ENCODE measurements around the gene ACP6.

DNA sequence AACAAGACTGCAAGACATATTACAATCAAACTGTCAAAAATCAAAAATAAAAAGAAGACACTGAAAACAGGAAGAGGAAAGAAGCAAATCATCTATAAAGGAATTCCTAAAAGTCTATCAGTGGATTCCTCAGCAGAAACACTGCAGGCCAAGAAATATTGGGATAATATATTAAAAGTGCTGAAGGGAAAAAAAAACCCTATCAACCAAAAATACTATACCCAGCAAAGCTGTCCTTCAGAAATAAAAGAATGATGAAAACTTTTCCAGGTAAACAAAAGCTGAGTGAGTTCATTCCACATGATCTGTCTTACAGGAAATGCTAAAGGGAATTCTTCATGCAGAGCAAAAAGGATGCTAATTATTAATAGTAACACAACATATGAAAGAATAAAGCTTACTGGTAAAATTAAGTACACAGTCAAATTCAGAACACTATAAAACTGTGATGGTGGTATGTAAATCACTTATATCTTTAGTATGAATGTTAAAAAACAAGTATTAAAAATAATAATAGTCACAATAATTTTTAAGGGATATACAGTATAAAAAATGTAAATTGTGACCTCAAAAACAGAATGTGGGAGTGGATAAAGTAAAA is 12.9 kb upstream of the ACP6 start:
- TF ChIP-seq, protein P1, sequence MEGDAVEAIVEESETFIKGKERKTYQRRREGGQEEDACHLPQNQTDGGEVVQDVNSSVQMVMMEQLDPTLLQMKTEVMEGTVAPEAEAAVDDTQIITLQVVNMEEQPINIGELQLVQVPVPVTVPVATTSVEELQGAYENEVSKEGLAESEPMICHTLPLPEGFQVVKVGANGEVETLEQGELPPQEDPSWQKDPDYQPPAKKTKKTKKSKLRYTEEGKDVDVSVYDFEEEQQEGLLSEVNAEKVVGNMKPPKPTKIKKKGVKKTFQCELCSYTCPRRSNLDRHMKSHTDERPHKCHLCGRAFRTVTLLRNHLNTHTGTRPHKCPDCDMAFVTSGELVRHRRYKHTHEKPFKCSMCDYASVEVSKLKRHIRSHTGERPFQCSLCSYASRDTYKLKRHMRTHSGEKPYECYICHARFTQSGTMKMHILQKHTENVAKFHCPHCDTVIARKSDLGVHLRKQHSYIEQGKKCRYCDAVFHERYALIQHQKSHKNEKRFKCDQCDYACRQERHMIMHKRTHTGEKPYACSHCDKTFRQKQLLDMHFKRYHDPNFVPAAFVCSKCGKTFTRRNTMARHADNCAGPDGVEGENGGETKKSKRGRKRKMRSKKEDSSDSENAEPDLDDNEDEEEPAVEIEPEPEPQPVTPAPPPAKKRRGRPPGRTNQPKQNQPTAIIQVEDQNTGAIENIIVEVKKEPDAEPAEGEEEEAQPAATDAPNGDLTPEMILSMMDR (IDR thresholded peaks at IDR 0.05; ENCODE audit: extremely low read depth in 1 of 2, insufficient read depth in 1 of 2, low read depth in 1 of 2, low read length in 2 of 2): no peak
- TF ChIP-seq EZH2 (IDR thresholded peaks at IDR 0.05; ENCODE audit: borderline replicate concordance, low read depth, low read length, severe bottlenecking): no peak
- TF ChIP-seq FOS (IDR thresholded peaks at IDR 0.05; ENCODE audit: borderline replicate concordance, insufficient read depth, low read length): no peak
- no peak for TF ChIP-seq GATA2 (IDR thresholded peaks at IDR 0.05; ENCODE audit: insufficient read depth, insufficient read length, low read depth, low read length)
- TF ChIP-seq POLR2A (IDR thresholded peaks at IDR 0.05; ENCODE audit: low read depth, low read length): no peak
- no peak for TF ChIP-seq JUN (IDR thresholded peaks at IDR 0.05; ENCODE audit: borderline replicate concordance, insufficient read depth, insufficient read length, low read depth)
- TF ChIP-seq, protein P2, sequence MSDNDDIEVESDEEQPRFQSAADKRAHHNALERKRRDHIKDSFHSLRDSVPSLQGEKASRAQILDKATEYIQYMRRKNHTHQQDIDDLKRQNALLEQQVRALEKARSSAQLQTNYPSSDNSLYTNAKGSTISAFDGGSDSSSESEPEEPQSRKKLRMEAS (IDR thresholded peaks at IDR 0.05; ENCODE audit: insufficient read depth, insufficient read length): no peak
- TF ChIP-seq POLR2AphosphoS5 (IDR thresholded peaks at IDR 0.05; ENCODE audit: insufficient read depth, low read depth, low read length): no peak
- TF ChIP-seq MYC (IDR thresholded peaks at IDR 0.05; ENCODE audit: low read depth, low read length): no peak
